Stromal cell of bone marrow (primary cell): ENCODE results near the gene HMX1.

Experiments used
- DNase-seq: peaks from one replicate; pipeline ENCODE4 v3.0.0-alpha.2; 2012; ENCODE audit warnings: low read depth

HMX1 gene

DNA sequence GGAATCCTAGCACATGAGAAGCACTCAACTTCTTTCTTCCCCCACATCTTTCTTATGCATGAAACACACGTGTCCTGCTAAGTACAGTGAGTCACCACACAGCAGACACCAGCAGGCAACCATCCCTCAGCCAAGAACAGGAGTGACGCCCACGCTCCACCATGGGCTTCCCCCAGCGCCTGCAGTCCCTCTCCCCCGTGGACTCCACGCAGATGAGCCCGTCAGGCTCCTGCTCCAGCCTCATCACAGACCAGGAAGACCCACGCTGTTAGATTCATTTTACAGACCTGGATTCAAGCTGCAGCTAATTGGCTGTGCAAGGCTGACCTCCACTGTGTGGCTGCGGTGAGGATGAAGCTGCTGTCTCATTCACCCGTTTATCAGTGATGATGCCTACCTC is 16.7 kb downstream of the HMX1 start:
- DNase-seq, result no peak

DNA sequence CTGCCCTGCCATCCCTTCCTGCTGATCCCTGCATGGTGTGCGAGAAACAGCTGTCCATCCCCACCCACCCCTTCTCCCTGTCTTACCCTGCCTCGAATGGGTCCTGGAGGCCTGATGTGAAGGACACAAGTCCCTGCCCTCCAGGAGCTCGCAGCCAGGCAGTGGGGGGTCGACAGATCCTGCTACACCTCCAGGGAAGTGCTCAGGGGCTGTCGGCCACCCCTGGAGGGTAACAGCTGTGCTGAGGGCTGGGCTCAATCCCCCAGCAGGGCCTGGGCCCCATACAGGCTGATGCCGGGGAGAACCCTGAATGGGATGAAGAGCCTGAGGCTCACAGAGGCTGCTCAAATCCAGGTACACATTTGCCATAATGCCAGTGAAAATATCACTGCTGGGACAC is 17.6 kb downstream of the HMX1 start:
- no peak for DNase-seq

GRCh38 chr4:8853249-8853648 is 18.4 kb downstream of the HMX1 start:
- no peak for DNase-seq

DNA sequence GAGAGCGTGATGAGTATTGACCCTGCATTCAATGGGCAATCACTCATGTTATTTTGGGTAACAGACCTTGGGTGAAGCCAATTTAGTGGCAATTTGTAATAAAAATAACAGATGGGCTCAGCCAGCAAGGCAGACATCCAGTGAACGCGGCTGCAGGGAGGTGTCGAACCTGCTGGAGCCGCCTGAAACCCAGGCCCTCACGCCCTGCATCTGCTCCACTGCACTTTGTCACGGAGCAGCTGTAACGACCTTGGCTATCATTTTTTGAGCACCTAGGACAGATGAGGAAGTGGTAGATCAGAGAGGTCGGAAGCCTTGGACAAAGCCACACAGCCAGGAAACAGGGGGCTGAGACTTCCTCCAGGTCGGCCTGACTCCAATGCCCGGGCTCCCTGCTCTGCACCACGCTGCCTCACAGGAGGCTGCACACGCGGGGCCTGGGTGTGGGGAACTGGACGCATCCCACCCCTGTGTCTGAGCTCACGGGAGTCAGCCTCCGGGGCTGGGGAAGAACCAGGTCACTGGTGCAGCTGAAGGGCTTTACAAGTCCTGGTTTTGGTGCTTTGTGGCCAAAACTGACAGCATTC is 19.4 kb downstream of the HMX1 start:
- no peak for DNase-seq

DNA sequence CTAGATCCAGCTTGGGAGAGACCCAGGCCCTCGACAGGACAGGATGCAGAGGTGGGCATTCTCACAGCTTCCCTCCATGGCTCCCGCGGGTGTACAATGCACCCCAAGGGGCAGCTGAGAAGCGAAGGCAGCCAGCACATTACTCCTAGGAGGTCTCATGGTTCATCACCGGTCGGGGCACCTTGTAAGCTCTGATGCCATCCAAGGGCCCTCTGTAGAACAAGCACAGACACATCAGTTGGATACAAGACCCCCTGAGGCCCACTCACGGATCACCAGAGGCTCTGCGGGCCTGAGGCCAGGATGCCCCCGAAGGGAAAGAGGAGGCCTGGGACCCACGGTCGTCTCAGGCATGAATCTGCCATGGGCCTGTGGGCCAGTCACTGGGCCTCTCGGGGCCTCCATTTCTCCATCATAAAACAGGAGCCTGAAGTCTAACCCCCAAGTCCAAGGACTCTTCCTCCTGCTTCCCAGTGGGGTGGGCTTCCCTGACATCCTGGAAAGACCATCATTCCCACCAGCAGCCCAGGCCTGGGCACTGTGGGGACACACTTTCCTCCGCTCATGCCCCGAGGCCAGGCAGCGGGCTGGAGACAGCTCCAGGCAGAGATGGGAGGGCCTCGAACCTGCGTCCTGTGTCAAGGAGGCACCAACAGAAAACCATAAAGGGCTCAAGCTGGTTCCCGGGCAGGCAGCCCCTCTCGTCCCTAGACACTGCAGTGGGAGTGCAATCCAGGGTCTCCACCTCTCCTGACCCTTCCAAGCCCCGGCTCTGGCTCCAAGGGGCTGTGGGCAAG is 20.1 kb downstream of the HMX1 start:
- DNase-seq, result no peak

DNA sequence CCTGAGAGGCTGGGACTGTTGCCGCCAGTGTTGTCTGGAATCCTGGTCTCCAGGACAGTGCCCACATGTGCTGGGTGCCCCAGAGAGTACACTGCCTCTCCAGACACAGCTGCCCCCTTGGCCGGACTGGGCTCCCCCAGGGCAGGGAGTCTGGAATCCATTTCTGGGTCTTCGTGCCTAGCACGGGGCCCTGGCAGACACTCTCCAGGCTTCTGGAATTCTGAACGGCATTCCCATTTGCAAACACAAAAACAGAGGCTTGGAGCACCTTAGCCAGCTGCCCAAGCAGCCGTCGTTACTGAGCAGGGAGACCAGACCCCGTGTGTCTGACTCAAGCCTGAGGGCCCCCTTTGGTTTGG is 20.8 kb downstream of the HMX1 start:
- no peak for DNase-seq

GRCh38 chr4:8850074-8850829 is 21.4 kb downstream of the HMX1 start:
- no peak for DNase-seq

DNA sequence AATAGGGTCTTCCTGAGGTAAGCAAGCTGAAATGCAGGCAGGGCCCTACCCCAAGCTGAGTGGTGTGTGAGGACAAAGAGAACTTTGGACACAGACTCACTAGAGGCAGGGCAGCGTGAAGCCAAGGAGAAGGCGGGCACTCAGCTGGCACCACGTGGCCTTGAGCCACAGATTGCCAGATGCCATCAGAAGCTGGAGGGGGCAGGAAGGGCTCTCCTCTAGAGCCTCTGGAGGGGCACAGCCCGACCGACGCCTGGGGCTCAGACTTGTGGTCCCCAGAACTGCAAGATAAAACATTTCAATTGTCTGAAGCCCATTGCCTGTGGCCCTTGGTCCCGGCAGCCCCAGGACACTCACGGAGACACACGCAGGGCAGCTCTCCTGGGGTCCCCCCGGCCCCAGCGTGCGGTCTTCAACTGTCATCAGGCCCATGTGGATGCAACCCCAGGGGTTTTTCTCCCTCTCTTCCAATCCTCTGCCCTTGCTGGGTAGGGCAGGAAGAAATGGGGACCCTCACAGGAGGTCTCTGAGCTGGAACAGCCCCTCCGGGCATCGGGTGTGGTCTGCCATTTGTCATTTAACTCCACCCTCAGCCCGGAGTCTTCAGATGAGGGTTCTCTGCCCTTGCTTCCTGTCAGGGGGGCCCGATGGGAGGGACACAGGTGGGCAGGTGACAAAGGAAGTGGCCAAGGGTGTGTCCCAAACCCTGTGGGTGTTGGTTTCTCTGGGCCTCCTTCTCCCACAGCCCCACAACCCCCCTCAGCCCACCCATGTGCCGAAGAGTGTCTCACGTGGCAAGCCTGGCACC is 22.2 kb downstream of the HMX1 start:
- no peak for DNase-seq

DNA sequence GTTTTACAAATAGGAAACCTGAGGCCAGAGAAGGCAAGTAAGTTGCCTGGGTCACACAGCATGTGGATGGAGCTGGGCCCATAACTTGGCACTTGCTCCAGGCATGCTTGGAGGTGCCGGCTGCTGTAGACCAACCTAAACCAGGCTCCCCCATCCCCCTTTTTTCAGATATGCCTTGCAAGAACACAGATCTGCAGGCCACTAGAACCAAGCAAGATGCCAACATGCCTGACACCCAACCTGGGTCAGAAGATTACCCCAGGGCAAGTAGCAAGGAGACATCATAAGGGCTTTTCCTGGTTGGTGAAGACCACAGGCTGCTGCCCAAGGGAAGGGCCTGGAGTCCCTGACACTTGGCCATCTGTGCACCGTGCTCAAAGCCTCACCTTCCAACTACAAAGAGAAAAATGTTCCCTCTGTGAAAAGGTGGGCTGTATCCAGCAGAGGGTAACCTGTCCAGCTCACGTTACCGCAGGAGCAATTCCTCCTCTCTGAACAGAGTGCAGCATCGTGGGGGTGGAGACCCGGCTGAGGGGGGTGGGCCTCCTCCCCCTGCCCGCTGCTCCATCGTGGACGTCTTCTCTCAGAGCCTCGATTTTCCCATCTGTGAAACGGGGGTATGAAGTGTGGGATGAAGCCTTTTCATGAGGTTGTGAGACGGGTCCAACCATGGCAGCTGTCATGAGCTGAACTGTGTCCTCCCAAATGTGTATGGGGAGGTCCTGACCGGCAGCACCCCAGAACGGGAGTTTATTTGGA is 23.0 kb downstream of the HMX1 start:
- DNase-seq, result no peak

GRCh38 chr4:8847764-8848163 is 23.9 kb downstream of the HMX1 start:
- DNase-seq, result no peak

- no peak for DNase-seq
Measured at GRCh38 chr4:8847331-8847730, 24.3 kb downstream of the HMX1 start.

DNA sequence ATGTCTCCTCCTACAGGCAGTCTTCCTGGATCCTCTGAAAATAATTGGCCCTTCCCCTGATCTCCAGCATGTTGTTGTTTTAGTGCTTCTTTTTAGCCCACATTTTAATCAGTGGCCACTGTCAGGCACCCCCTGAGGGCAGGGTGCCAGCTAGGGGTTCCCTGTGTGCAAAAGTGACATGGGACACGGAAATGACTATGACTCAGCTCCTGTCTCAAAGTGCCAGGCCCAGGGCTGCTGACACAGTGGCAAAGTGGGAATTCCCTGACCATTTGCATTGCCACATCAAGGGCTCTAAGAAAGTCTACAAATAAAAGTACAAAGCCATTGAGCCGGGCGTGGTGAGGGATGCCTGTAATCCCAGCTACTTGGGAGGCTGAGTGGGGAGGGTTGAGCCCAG is 24.8 kb downstream of the HMX1 start:
- DNase-seq, result no peak

DNA sequence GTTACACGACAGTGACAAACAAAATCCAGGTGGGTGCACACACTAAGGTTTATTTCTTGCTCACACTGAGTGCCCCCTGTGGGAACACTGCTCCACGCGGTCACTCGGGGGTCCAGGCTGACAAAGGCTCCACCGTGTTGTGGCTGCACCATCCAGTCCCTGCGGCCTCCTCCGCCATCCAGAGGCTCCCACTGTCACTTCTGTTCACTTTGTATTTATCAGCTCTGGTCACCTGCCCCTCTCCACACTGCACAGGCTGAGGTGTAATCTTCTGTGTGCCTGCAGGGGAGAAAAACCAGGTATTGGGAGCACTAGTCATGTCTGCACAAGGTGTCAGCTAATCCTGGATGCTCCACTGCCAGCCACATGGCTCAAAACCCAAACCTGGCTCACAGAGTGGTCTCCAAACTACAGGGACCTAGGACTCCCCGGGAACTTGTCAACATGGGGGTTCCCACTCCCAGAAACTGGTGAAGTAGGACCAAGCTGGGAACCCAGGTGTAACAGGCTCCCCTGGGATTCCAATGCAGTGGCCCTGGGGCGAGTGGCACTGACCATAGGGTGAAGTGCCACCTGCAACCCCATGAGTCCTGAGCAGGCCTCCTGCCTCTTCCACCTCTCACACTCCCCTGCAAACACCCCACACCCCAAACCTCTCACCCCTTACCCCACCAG is 25.5 kb downstream of the HMX1 start:
- no peak for DNase-seq

DNA sequence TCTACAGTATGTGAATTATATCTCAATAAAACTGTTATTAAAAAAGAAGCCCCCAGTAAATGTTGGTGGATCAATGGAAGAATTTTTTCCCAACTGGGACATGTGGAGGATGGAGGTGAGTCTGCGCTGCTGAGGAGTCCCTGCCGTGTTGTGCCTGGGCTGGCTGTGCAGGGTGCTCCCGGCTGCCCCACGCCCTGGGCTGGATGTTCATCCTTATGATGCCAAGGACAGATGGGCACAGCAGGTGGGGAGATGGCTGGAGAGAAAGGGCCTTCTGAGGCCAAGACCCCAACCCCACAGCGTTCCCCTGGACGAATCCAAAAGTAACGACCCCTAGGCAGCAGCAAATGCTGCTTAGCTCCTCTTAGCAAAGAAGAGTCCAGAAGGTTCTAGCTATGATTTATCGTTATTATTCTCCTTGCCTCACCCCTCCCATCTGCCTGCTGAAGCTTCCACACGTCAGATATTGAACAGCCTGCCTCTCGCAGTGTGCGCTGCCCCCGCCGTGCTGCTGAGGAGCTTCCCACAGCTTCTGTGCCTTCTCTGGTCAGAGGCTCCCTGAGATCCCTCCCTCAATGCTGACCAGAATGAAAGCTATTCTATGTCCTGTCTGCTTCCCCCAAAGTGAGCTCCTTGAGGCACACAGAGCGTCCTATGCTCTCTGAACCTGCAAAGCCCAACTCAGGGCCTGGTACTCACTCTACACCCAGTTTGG is 26.5 kb downstream of the HMX1 start:
- no peak for DNase-seq

GRCh38 chr4:8843597-8843996 is 28.0 kb downstream of the HMX1 start:
- no peak for DNase-seq

- no peak for DNase-seq
Measured at GRCh38 chr4:8842614-8843013, 29.0 kb downstream of the HMX1 start.

- DNase-seq, result no peak
Measured at GRCh38 chr4:8841678-8842268, 29.9 kb downstream of the HMX1 start.

GRCh38 chr4:8840816-8841455 is 30.7 kb downstream of the HMX1 start:
- no peak for DNase-seq

GRCh38 chr4:8840006-8840793 is 31.4 kb downstream of the HMX1 start:
- DNase-seq, result no peak
